ENCODE data around the gene NIPAL3.

DNA sequence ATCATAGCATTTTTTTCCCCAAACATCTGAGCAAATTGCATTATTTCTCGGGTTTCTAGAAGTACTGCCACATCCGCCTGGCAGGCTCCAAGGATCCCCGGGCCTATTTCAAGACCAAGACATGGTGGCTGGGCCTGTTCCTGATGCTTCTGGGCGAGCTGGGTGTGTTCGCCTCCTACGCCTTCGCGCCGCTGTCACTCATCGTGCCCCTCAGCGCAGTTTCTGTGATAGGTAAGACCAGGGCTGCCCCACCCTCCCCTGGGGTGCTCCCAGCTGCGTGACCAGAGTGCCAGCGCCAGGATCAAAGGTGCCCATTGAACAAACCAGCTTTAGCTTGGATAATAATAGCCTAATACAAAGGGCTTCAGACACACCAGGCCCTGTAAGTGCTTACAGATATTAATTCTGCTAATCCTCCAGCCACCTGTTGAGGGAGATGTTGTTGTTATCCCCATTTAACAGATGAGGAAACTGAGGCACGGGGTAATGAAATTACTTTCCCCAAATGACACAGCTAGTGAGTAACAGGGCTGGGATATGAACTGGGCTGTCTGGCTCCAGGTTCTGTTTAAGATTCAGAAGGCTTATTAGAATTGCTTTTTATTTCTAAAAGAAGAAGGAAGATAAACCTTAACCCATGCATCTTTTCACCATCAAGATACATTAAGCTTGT lies 26.5 kb downstream of the NIPAL3 start:
- TF ChIP-seq TAF1 (IDR thresholded peaks at IDR 0.05; ENCODE audit: low read depth) (no peak), YY1 (IDR thresholded peaks at IDR 0.05; ENCODE audit: low read depth) (no peak), EP300 (IDR thresholded peaks at IDR 0.05; ENCODE audit: borderline replicate concordance) (no peak)
- TF ChIP-seq, protein P1, sequence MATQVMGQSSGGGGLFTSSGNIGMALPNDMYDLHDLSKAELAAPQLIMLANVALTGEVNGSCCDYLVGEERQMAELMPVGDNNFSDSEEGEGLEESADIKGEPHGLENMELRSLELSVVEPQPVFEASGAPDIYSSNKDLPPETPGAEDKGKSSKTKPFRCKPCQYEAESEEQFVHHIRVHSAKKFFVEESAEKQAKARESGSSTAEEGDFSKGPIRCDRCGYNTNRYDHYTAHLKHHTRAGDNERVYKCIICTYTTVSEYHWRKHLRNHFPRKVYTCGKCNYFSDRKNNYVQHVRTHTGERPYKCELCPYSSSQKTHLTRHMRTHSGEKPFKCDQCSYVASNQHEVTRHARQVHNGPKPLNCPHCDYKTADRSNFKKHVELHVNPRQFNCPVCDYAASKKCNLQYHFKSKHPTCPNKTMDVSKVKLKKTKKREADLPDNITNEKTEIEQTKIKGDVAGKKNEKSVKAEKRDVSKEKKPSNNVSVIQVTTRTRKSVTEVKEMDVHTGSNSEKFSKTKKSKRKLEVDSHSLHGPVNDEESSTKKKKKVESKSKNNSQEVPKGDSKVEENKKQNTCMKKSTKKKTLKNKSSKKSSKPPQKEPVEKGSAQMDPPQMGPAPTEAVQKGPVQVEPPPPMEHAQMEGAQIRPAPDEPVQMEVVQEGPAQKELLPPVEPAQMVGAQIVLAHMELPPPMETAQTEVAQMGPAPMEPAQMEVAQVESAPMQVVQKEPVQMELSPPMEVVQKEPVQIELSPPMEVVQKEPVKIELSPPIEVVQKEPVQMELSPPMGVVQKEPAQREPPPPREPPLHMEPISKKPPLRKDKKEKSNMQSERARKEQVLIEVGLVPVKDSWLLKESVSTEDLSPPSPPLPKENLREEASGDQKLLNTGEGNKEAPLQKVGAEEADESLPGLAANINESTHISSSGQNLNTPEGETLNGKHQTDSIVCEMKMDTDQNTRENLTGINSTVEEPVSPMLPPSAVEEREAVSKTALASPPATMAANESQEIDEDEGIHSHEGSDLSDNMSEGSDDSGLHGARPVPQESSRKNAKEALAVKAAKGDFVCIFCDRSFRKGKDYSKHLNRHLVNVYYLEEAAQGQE (IDR thresholded peaks at IDR 0.05; ENCODE audit: low read depth), result no peak

Data from Ishikawa (cell line).